Erythroblast (primary cell): ENCODE measurements around the gene SLC13A1.

Source experiments
- GATA1 ChIP-seq: IDR thresholded peaks from 2 replicates; pipeline ENCODE4 v1.6.1; 2011; ENCODE audit warnings: low read depth, mild to moderate bottlenecking, control low read depth, low read length, moderate library complexity
- POLR2A ChIP-seq: IDR thresholded peaks from 2 replicates; pipeline ENCODE4 v1.6.1; 2011; ENCODE audit warnings: mild to moderate bottlenecking, low read length

DNA sequence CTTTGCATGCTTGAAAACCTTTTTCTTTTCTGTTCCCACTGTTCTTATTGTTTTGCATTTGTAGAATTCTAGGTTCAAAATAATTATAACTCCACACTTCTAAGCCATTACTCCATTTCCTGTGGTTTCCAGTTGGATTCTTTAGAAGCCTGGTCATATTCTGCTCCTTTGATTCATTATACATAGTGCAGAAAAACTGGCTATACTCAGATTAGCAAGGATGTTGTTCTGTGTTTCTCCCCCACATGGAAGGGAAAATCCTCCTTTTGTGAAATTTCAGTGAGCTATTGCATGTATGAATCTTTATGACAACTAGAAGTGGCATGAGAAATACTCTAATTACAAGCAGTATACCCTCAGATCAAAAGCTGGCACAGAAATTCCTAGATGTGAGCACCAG lies 79.5 kb downstream of the SLC13A1 start:
- TF ChIP-seq POLR2A (no peak), GATA1 (no peak)
